ENCODE measurements around the gene LGALS9.

LGALS9 gene

DNA sequence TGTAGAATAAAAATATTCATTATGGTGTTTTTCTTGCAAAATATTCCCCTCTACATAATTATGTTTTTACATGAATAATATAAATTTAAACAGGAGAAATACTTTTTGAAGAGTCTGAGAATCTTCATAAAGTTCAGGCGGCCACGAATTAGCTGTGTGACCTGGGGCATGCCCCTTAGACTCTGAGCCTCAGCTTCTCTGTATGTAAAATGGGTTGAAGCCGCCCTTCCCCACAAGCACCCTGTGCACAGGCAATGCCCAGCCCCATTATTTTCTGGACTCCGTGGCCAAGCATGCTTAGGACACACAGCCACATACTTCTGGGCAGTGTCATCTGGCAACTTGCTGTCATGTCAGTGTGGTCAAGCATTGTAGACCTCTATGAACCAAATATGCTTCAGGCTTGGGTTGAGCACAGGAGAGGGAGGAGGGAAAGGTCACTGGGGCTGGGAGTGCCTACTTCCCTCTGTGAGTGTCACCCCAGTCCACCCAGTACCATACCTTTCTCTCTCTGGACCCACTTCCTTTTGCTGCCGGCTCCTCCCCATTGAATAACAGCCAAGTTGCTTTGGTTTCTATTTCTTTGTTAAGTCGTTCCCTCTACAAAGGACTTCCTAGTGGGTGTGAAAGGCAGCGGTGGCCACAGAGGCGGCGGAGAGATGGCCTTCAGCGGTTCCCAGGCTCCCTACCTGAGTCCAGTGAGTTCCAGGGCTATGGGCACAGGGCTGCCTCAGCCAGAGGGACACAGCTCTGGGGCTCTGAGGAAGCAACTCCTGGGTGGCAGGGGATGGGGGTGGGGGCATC is at the start of gene LGALS9:
Gene LGALS9 (plus strand): TSS at position 582 of the 804 bp plus-strand sequence. CDS start 78 bp downstream, at position 660.
- no peak within 1 kb of the TSS for H3K27ac ChIP-seq (ENCODE audit: extremely low read depth, low read depth, low read length)

DNA sequence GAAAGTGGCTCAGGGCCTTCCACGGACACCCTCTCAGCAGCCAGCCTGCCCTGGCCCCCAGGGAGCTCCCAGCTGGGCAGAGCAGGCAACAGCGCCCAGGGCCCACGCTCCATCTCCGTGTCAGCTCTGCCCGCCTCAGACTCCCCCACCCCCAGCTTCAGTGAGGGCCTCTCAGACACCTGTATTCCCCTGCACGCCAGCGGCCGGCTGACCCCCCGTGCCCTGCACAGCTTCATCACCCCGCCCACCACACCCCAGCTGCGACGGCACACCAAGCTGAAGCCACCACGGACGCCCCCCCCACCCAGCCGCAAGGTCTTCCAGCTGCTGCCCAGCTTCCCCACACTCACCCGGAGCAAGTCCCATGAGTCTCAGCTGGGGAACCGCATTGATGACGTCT is 48.3 kb upstream of the LGALS9 start:
- POLR2A ChIA-PET = no interaction called here
- H3K36me3 ChIP-seq (ENCODE audit: control insufficient read depth in 2 of 2, insufficient read depth in 1 of 2, low read length in 2 of 2) = peaks cover 0 to 22% of the 10 kb centered on the region in 2 experiments; a peak in 1 of 3 replicates
- no peaks in the 10 kb centered on the region for H3K9me3 ChIP-seq (ENCODE audit: control insufficient read depth, insufficient read depth, low read depth, low read length)
- H3K27ac ChIP-seq (ENCODE audit: extremely low read depth, low read depth, low read length) = no peak overlapping the region
- peaks cover 4% of the 10 kb centered on the region for H3K4me1 ChIP-seq (ENCODE audit: control insufficient read depth, insufficient read depth, low read length)
- TF ChIP-seq ZNF670 (tag by site-specific recombination; IDR thresholded peaks at IDR 0.05; ENCODE audit: low read depth) = no peak
- TF ChIP-seq, protein P1, sequence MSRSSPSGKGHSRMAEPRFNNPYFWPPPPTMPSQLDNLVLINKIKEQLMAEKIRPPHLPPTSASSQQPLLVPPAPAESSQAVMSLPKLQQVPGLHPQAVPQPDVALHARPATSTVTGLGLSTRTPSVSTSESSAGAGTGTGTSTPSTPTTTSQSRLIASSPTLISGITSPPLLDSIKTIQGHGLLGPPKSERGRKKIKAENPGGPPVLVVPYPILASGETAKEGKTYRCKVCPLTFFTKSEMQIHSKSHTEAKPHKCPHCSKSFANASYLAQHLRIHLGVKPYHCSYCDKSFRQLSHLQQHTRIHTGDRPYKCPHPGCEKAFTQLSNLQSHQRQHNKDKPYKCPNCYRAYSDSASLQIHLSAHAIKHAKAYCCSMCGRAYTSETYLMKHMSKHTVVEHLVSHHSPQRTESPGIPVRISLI (tag by site-specific recombination; IDR thresholded peaks at IDR 0.05) = no peak
- TF ChIP-seq ZSCAN5A (tag by site-specific recombination; IDR thresholded peaks at IDR 0.05) = no peak
- no peak for TF ChIP-seq ZIC2 (tag by site-specific recombination; IDR thresholded peaks at IDR 0.05)
- TF ChIP-seq TCF7L2 (IDR thresholded peaks at IDR 0.05; ENCODE audit: borderline replicate concordance, low read depth, low read length) = no peak
- TF ChIP-seq KLF10 (tag by site-specific recombination; IDR thresholded peaks at IDR 0.05) = no peak
- TF ChIP-seq ZNF404 (tag by site-specific recombination; IDR thresholded peaks at IDR 0.05) = no peak
- TF ChIP-seq ZNF621 (tag by site-specific recombination; IDR thresholded peaks at IDR 0.05) = no peak
- TF ChIP-seq ZNF266 (tag by site-specific recombination; IDR thresholded peaks at IDR 0.05; ENCODE audit: low read depth) = no peak
- TF ChIP-seq ZNF510 (tag by site-specific recombination; IDR thresholded peaks at IDR 0.05; ENCODE audit: insufficient replicate concordance) = no peak
- TF ChIP-seq ZNF585B (tag by site-specific recombination; IDR thresholded peaks at IDR 0.05) = no peak
- TF ChIP-seq ZNF354C (tag by site-specific recombination; IDR thresholded peaks at IDR 0.05; ENCODE audit: borderline replicate concordance, low read depth) = no peak
- no peak overlapping the region for H3K4me3 ChIP-seq (ENCODE audit: low read depth, low read length)
- CTCF ChIA-PET = no interaction called here

More for the DNA sequence above, at the start of gene LGALS9:
- ChIA-PET POLR2A (no interaction called here), CTCF (interaction anchor here (0.7 to 0.9 kb wide), 2 partner anchors 233 to 395 kb away, joined by 3 read pairs; no protein-coding TSS in a partner anchor)
- Histone ChIP-seq H3K9me3 (ENCODE audit: control insufficient read depth, insufficient read depth, low read depth, low read length) (no peaks in the 10 kb centered on the region), H3K4me3 (ENCODE audit: low read depth, low read length) (no peak within 1 kb of the TSS), H3K4me1 (ENCODE audit: control insufficient read depth, insufficient read depth, low read length) (no peaks in the 10 kb centered on the region), H3K36me3 (ENCODE audit: control insufficient read depth in 2 of 2, insufficient read depth in 1 of 2, low read length in 2 of 2) (peaks cover 0 to 12% of the 10 kb centered on the region in 2 experiments; a peak in 1 of 3 replicates)
- TF ChIP-seq ZXDB (tag by site-specific recombination; IDR thresholded peaks at IDR 0.05) = no peak
- no peak for TF ChIP-seq ZNF221 (tag by site-specific recombination; IDR thresholded peaks at IDR 0.05; ENCODE audit: borderline replicate concordance)
- TF ChIP-seq ZNF785 (tag by site-specific recombination; IDR thresholded peaks at IDR 0.05) = no peak
- TF ChIP-seq ZNF510 (tag by site-specific recombination; IDR thresholded peaks at IDR 0.05; ENCODE audit: insufficient replicate concordance) = no peak

GRCh38 chr17:27585153-27585681 is 45.8 kb upstream of the LGALS9 start:
- no peak overlapping the region for H3K27ac ChIP-seq (ENCODE audit: extremely low read depth, low read depth, low read length)

More at GRCh38 chr17:27585153-27585681, 45.8 kb upstream of the LGALS9 start:
- Histone ChIP-seq H3K36me3 (ENCODE audit: control insufficient read depth in 2 of 2, insufficient read depth in 1 of 2, low read length in 2 of 2) (peaks cover 0 to 36% of the 10 kb centered on the region in 2 experiments; a peak in 1 of 3 replicates), H3K4me1 (ENCODE audit: control insufficient read depth, insufficient read depth, low read length) (no peaks in the 10 kb centered on the region), H3K4me3 (ENCODE audit: low read depth, low read length) (no peak overlapping the region), H3K9me3 (ENCODE audit: control insufficient read depth, insufficient read depth, low read depth, low read length) (no peaks in the 10 kb centered on the region)
- POLR2A ChIA-PET = interaction anchor here (1.0 kb wide), 1 partner anchor 39 kb away, joined by 3 read pairs; no protein-coding TSS in a partner anchor
- CTCF ChIA-PET = interaction anchor here (0.9 to 1.8 kb wide), 6 partner anchors 14 to 231 kb away, joined by 3 to 9 read pairs (median 4); no protein-coding TSS in a partner anchor
- TF ChIP-seq GLIS1 (tag by site-specific recombination; IDR thresholded peaks at IDR 0.05) = peak; percentile 8; the same call in 1 of the 2 replicates
- TF ChIP-seq ZNF155 (tag by site-specific recombination; IDR thresholded peaks at IDR 0.05) = no peak

Data from HEK293 (cell line).